ENCODE measurements around the gene CAPN15.

Gene CAPN15

GRCh38 chr16:582218-582613, 54.7 kb downstream of the CAPN15 start:
- no peak for TF ChIP-seq CTCF (IDR thresholded peaks at IDR 0.05; ENCODE audit: low read depth, low read length, missing control alignments)
- Histone ChIP-seq H3K27me3 (replicated peaks) (no peaks in the 10 kb centered on the region), H3K4me3 (ENCODE audit: low read depth, low read length) (no peak overlapping the region), H3K36me3 (replicated peaks) (no peaks in the 10 kb centered on the region), H3K27ac (no peak overlapping the region)
- in situ Hi-C loops (cut with HindIII; ENCODE audit: low pct_ligation_motif_present, low sequenced_read_pairs): no loop called here
- no peak for DNase-seq

GRCh38 chr16:582614-583331, 55.3 kb downstream of the CAPN15 start:
- Histone ChIP-seq H3K27ac (no peak overlapping the region), H3K4me3 (ENCODE audit: low read depth, low read length) (no peak overlapping the region), H3K27me3 (replicated peaks) (no peaks in the 10 kb centered on the region), H3K36me3 (replicated peaks) (no peaks in the 10 kb centered on the region)
- no peak for TF ChIP-seq CTCF (IDR thresholded peaks at IDR 0.05; ENCODE audit: low read depth, low read length, missing control alignments)
- in situ Hi-C loops (cut with HindIII; ENCODE audit: low pct_ligation_motif_present, low sequenced_read_pairs): no loop called here
- no peak for DNase-seq

- Histone ChIP-seq H3K27ac (no peak overlapping the region), H3K36me3 (replicated peaks) (no peaks in the 10 kb centered on the region), H3K4me3 (ENCODE audit: low read depth, low read length) (no peak overlapping the region), H3K27me3 (replicated peaks) (no peaks in the 10 kb centered on the region)
- in situ Hi-C loops (cut with HindIII; ENCODE audit: low pct_ligation_motif_present, low sequenced_read_pairs): no loop called here
- no peak for DNase-seq
- TF ChIP-seq CTCF (IDR thresholded peaks at IDR 0.05; ENCODE audit: low read depth, low read length, missing control alignments): no peak
These were observed 55.9 kb downstream of the CAPN15 start for GRCh38 chr16:583470-583814.

GRCh38 chr16:583815-584591, 56.5 kb downstream of the CAPN15 start:
- no peak for DNase-seq
- in situ Hi-C loops (cut with HindIII; ENCODE audit: low pct_ligation_motif_present, low sequenced_read_pairs): no loop called here
- H3K4me3 ChIP-seq (ENCODE audit: low read depth, low read length): no peak overlapping the region
- H3K27me3 ChIP-seq (replicated peaks): no peaks in the 10 kb centered on the region
- no peaks in the 10 kb centered on the region for H3K36me3 ChIP-seq (replicated peaks)
- H3K27ac ChIP-seq: no peak overlapping the region
- no peak for TF ChIP-seq CTCF (IDR thresholded peaks at IDR 0.05; ENCODE audit: low read depth, low read length, missing control alignments)

GRCh38 chr16:585351-585750, 57.8 kb downstream of the CAPN15 start:
- Histone ChIP-seq H3K27me3 (replicated peaks) (no peaks in the 10 kb centered on the region), H3K4me3 (ENCODE audit: low read depth, low read length) (no peak overlapping the region), H3K36me3 (replicated peaks) (no peaks in the 10 kb centered on the region), H3K27ac (no peak overlapping the region)
- no peak for TF ChIP-seq CTCF (IDR thresholded peaks at IDR 0.05; ENCODE audit: low read depth, low read length, missing control alignments)
- DNase-seq: no peak
- in situ Hi-C loops (cut with HindIII; ENCODE audit: low pct_ligation_motif_present, low sequenced_read_pairs): no loop called here
